GM23338 (cell line): ENCODE measurements around the gene TBC1D9. TPM values are rescaled to one million over a fixed set of nuclear protein-coding genes. Genes with fewer than 3 reads are reported as not detected.

Source experiments
- ATAC-seq: fragments of 200-7000 bp; cut with Tn5 transposase; 3 replicates; pipeline ENCODE4 v1.9.1; 2020
- DNase-seq: peaks from one replicate; pipeline ENCODE4 v3.0.0-alpha.2; 2015; ENCODE audit warnings: low spot score
- H2AFZ ChIP-seq: fragments of 200-600 bp; sonication (generic); 2 replicates; pipeline ENCODE4 v1.8.0; 2016; ENCODE audit warnings: antibody characterized with exemption, mild to moderate bottlenecking, moderate library complexity
- H3F3A ChIP-seq: fragments of 200-600 bp; sonication (generic); replicated peaks from 2 replicates; pipeline ENCODE4 v1.8.0; 2017; ENCODE audit warnings: antibody characterized with exemption, mixed run types, low read depth
- H3K27ac ChIP-seq: fragments of 200-600 bp; sonication (generic); 2 replicates; pipeline ENCODE4 v1.6.1; 2016; ENCODE audit warnings: low read depth
- H3K27me3 ChIP-seq: fragments of 200-600 bp; sonication (generic); 2 replicates; pipeline ENCODE4 v1.8.0; 2016; ENCODE audit warnings: mild to moderate bottlenecking, mixed run types, moderate library complexity; ENCODE audit not compliant: insufficient read depth
- H3K36me3 ChIP-seq: fragments of 200-600 bp; sonication (generic); 2 replicates; pipeline ENCODE4 v1.8.0; 2016; ENCODE audit warnings: mild to moderate bottlenecking; ENCODE audit not compliant: insufficient read depth
- H3K4me1 ChIP-seq: fragments of 200-600 bp; sonication (generic); 2 replicates; pipeline ENCODE4 v1.8.0; 2016; ENCODE audit warnings: mild to moderate bottlenecking, moderate library complexity; ENCODE audit not compliant: insufficient read depth
- H3K4me2 ChIP-seq: fragments of 200-600 bp; sonication (generic); 2 replicates; pipeline ENCODE4 v1.7.1; 2017; ENCODE audit warnings: mixed run types
- H3K4me3 ChIP-seq: fragments of 200-600 bp; sonication (generic); 2 replicates; pipeline ENCODE4 v1.6.1; 2016; ENCODE audit warnings: mixed run types
- H3K79me2 ChIP-seq: fragments of 200-600 bp; sonication (generic); replicated peaks from 2 replicates; pipeline ENCODE4 v1.8.0; 2017; ENCODE audit warnings: mild to moderate bottlenecking; ENCODE audit not compliant: insufficient read depth
- H3K9me2 ChIP-seq: fragments of 200-600 bp; sonication (generic); 2 replicates; pipeline ENCODE4 v1.8.0; 2017; ENCODE audit not compliant: insufficient read depth
- H4K20me1 ChIP-seq: fragments of 200-600 bp; sonication (generic); replicated peaks from 2 replicates; pipeline ENCODE4 v1.8.0; 2017; ENCODE audit warnings: mild to moderate bottlenecking; ENCODE audit not compliant: insufficient read depth
- H3K27ac Mint-ChIP-seq: 2 replicates; pipeline ENCODE4 v1.8.0; 2020; ENCODE audit warnings: inconsistent platforms, mild to moderate bottlenecking, moderate library complexity, mixed read lengths
- H3K27me3 Mint-ChIP-seq: 3 replicates; pipeline ENCODE4 v1.8.0; 2022; ENCODE audit warnings: low read depth, mild to moderate bottlenecking, moderate library complexity, mixed read lengths, inconsistent platforms; ENCODE audit not compliant: insufficient read depth, poor library complexity
- H3K36me3 Mint-ChIP-seq: 3 replicates; pipeline ENCODE4 v1.8.0; 2021; ENCODE audit warnings: low read depth, mild to moderate bottlenecking, inconsistent platforms, moderate library complexity, mixed read lengths
- H3K4me1 Mint-ChIP-seq: 3 replicates; pipeline ENCODE4 v1.8.0; 2020; ENCODE audit warnings: mild to moderate bottlenecking, inconsistent platforms, mixed read lengths
- H3K4me3 Mint-ChIP-seq: 3 replicates; pipeline ENCODE4 v1.8.0; 2021; ENCODE audit warnings: moderate library complexity, mild to moderate bottlenecking, inconsistent platforms, mixed read lengths
- H3K9me3 Mint-ChIP-seq: 3 replicates; pipeline ENCODE4 v1.8.0; 2020; ENCODE audit warnings: moderate library complexity, mild to moderate bottlenecking, inconsistent platforms, mixed read lengths
- CREB1 ChIP-seq: fragments of 250-450 bp; sonication (Bioruptor Pico); IDR thresholded peaks from 2 replicates; pipeline ENCODE4 v1.5.0; 2020; ENCODE audit warnings: low read depth, mild to moderate bottlenecking, moderate library complexity
- CTCF ChIP-seq, 2 experiments: fragments of 200-600 bp in 1 of 2; sonication (generic) in 1 of 2; conservative IDR thresholded peaks; 2 replicates each; pipeline versions ENCODE4 v1.5.1 to v1.6.1; 2016 to 2017; ENCODE audit warnings: antibody characterized with exemption in 2 of 2, low read depth in 2 of 2, mild to moderate bottlenecking in 2 of 2, moderate library complexity in 1 of 2
- ETS1 ChIP-seq: IDR thresholded peaks from 2 replicates; pipeline ENCODE4 v1.6.1; 2016; ENCODE audit warnings: antibody characterized with exemption
- EZH2 ChIP-seq: fragments of 200-600 bp; sonication (generic); IDR thresholded peaks from one replicate; pipeline ENCODE4 v1.8.0; 2017; ENCODE audit warnings: antibody characterized with exemption, mild to moderate bottlenecking, low read depth; ENCODE audit not compliant: unreplicated experiment
- JUNB ChIP-seq: IDR thresholded peaks from one replicate; pipeline ENCODE4 v1.6.1; 2016; ENCODE audit warnings: antibody characterized with exemption; ENCODE audit not compliant: unreplicated experiment
- NANOG ChIP-seq: IDR thresholded peaks from 2 replicates; pipeline ENCODE4 v1.6.1; 2016; ENCODE audit warnings: antibody characterized with exemption, borderline replicate concordance
- POLR2AphosphoS5 ChIP-seq: IDR thresholded peaks from 2 replicates; pipeline ENCODE4 v1.6.1; 2016; ENCODE audit warnings: antibody characterized with exemption, low read depth
- REST ChIP-seq: IDR thresholded peaks from one replicate; pipeline ENCODE4 v1.6.1; 2018; ENCODE audit warnings: antibody characterized with exemption; ENCODE audit not compliant: unreplicated experiment
- STAT1 ChIP-seq: IDR thresholded peaks from one replicate; pipeline ENCODE4 v1.6.1; 2016; ENCODE audit warnings: antibody characterized with exemption; ENCODE audit not compliant: unreplicated experiment
- ZNF114 ChIP-seq: fragments of 250-450 bp; sonication (Bioruptor Pico); IDR thresholded peaks from 2 replicates; pipeline ENCODE4 v1.5.0; 2020; ENCODE audit warnings: mild to moderate bottlenecking, moderate library complexity
- ZNF462 ChIP-seq: fragments of 250-450 bp; sonication (Bioruptor Pico); IDR thresholded peaks from 2 replicates; pipeline ENCODE4 v1.5.0; 2020; ENCODE audit warnings: mild to moderate bottlenecking, moderate library complexity
- polyA plus RNA-seq: library from polyadenylated mRNA; unstranded; fragments of >200 nt; fragmentation: Nextera tagmentation; extraction: Ambion mirVana; gene quantifications from 2 replicates; pipeline ENCODE4 v1.2.1, GENCODE V29; 2016
- total RNA-seq: library from RNA; depleted of rRNA; stranded (reverse); fragments of >200 nt; shearing (Covaris generic); gene quantifications from 2 replicates; pipeline ENCODE4 v1.2.3, GENCODE V29; 2014

The TBC1D9 gene
- total and polyA plus RNA-seq, 2 experiments from 2014 or later: 0.03 to 0.56 TPM

GRCh38 chr4:140740422-140740821 lies 15.8 kb downstream of the TBC1D9 start:
- Histone ChIP-seq H3K27me3 (no peaks in the 10 kb centered on the region), H3K4me2 (peak overlapping the region; percentile 48; the same call in 1 of the 2 replicates), H3K4me3 (no peak overlapping the region), H4K20me1 (no peaks in the 10 kb centered on the region), H3K79me2 (no peaks in the 10 kb centered on the region), H2AFZ (no peak overlapping the region), H3K36me3 (no peaks in the 10 kb centered on the region), H3K27ac (no peak overlapping the region), H3F3A (no peaks in the 10 kb centered on the region), H3K9me2 (no peaks in the 10 kb centered on the region), H3K4me1 (peaks cover 53% of the 10 kb centered on the region)
- peaks cover 64% of the 10 kb centered on the region for H3K4me1 Mint-ChIP-seq
- ATAC-seq (no peak), DNase-seq (no peak)
- no peak overlapping the region for H3K27ac Mint-ChIP-seq
- H3K9me3 Mint-ChIP-seq: no peaks in the 10 kb centered on the region; the same call in 2 of the 3 replicates
- TF ChIP-seq POLR2AphosphoS5 (no peak), EZH2 (no peak), ETS1 (no peak), ZNF114 (CRISPR knock-in tag) (no peak), CREB1 (no peak), REST (no peak), JUNB (no peak), CTCF (conservative IDR thresholded peaks at IDR 0.05; ENCODE audit: low read depth in 2 of 2) (no peak), ZNF462 (CRISPR knock-in tag) (no peak), NANOG (no peak), STAT1 (no peak)
- peaks cover 1% of the 10 kb centered on the region for H3K27me3 Mint-ChIP-seq
- no peak overlapping the region for H3K4me3 Mint-ChIP-seq
- no peaks in the 10 kb centered on the region for H3K36me3 Mint-ChIP-seq
